ENCODE measurements around the gene CFAP73. TPM values are rescaled to one million over a fixed set of nuclear protein-coding genes. Genes with fewer than 3 reads are reported as not detected.

Gene CFAP73
- total and polyA plus RNA-seq, 2 donors from 2014 or later = 0.52 to 2.4 TPM

DNA sequence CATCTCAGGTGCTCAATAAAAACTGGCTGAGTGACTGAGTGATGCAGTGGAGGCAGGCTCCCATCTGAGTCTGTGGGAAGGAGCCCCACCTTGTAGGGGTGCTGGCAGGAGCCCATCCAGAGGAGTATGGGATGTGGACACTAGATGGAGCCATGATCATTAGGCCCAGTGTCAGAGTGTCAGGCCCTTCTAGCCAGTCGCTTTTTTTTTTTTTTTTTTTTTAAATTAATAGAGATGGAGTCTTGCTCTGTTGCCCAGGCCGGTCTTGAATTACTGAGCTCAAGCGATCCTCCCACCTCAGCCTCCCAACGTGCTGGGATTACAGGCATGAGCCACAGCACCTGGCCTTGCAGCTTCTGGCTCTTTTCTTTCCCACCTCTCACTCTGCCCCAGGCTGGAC, 47.5 kb downstream of the CFAP73 start:
- FAIRE-seq (no peak), DNase-seq (peak; percentile 70 to 86 (median 75))
- Histone ChIP-seq H3K9ac (ENCODE audit: low read length in 3 of 3) (no peak overlapping the region), H3K36me3 (ENCODE audit: control insufficient read depth in 2 of 3, insufficient read depth in 3 of 3, low read length in 3 of 3) (peaks cover 0 to 2% (median 0%) of the 10 kb centered on the region in 3 donors), H3K4me3 (ENCODE audit: low read length in 3 of 3) (no peak overlapping the region), H3K27me3 (ENCODE audit: control insufficient read depth, insufficient read depth, low read length) (no peaks in the 10 kb centered on the region), H3K9me3 (ENCODE audit: control insufficient read depth in 2 of 3, insufficient read depth in 1 of 3, low read length in 3 of 3) (no peaks in the 10 kb centered on the region), H3K4me1 (ENCODE audit: control insufficient read depth in 2 of 3, insufficient read depth in 2 of 3, low read depth in 1 of 3, low read length in 3 of 3) (peaks cover 0 to 6% (median 3%) of the 10 kb centered on the region in 3 donors), H3K27ac (ENCODE audit: low read depth in 2 of 2, low read length in 2 of 2) (no peak overlapping the region)
- TF ChIP-seq, protein P1, sequence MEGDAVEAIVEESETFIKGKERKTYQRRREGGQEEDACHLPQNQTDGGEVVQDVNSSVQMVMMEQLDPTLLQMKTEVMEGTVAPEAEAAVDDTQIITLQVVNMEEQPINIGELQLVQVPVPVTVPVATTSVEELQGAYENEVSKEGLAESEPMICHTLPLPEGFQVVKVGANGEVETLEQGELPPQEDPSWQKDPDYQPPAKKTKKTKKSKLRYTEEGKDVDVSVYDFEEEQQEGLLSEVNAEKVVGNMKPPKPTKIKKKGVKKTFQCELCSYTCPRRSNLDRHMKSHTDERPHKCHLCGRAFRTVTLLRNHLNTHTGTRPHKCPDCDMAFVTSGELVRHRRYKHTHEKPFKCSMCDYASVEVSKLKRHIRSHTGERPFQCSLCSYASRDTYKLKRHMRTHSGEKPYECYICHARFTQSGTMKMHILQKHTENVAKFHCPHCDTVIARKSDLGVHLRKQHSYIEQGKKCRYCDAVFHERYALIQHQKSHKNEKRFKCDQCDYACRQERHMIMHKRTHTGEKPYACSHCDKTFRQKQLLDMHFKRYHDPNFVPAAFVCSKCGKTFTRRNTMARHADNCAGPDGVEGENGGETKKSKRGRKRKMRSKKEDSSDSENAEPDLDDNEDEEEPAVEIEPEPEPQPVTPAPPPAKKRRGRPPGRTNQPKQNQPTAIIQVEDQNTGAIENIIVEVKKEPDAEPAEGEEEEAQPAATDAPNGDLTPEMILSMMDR (IDR thresholded peaks at IDR 0.05; ENCODE audit: borderline replicate concordance, extremely low read depth, insufficient read depth) = peak; percentile 81
- intact Hi-C loops (cut with DNase I) = no loop called here

DNA sequence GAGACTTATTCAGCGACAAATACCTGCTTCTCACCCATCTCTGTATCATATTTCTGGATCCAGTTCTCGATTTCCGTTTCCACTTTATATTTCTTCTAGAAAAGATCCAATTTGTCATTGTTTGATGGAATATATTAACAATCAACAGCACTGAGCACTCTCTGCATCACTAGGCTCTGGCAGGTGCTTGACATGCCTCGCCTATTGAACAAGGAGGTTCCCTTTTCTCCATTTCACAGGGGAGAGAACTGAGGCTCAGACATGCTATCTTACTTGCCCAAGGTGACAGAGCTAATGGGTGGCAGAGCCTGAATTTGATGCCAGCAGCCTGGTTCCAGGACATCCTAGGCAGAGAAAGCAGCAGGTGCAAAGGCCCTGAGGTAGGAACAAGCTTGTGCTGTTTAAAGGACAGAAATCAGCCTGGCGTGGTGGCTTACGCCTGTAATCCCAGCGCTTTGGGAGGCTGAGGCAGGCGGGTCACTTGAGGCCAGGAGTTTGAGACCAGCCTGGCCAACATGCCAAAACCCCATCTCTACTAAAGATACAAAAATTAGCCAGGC, 48.1 kb downstream of the CFAP73 start:
- FAIRE-seq (no peak), DNase-seq (peak in 1 of 5 donors; percentile 18)
- Histone ChIP-seq H3K9ac (ENCODE audit: low read length in 3 of 3) (no peak overlapping the region), H3K4me1 (ENCODE audit: control insufficient read depth in 2 of 3, insufficient read depth in 2 of 3, low read depth in 1 of 3, low read length in 3 of 3) (peaks cover 0 to 6% (median 3%) of the 10 kb centered on the region in 3 donors), H3K9me3 (ENCODE audit: control insufficient read depth in 2 of 3, insufficient read depth in 1 of 3, low read length in 3 of 3) (no peaks in the 10 kb centered on the region), H3K27ac (ENCODE audit: low read depth in 2 of 2, low read length in 2 of 2) (no peak overlapping the region), H3K27me3 (ENCODE audit: control insufficient read depth, insufficient read depth, low read length) (no peaks in the 10 kb centered on the region), H3K4me3 (ENCODE audit: low read length in 3 of 3) (no peak overlapping the region), H3K36me3 (ENCODE audit: control insufficient read depth in 2 of 3, insufficient read depth in 3 of 3, low read length in 3 of 3) (no peaks in the 10 kb centered on the region)
- TF ChIP-seq, protein P1 (IDR thresholded peaks at IDR 0.05; ENCODE audit: borderline replicate concordance, extremely low read depth, insufficient read depth) = no peak
- intact Hi-C loops (cut with DNase I) = no loop called here

DNA sequence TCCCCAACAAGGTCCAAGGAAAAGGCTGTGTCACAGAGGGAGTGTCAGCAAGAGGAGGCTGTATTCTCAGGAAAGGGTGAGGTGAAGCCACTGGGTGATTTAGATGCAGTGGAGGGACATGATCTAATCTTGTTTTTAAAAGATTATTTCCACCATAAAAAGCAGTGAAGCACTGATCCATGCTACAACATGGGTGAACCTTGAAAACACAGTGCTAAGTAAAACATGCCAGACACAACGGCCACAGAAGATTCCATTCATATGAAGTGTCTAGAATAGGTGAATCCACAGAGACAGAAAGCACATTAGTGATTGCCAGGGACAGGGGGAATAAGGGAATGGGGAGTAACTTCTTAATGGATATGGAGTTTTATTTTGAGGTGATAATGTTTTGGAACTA, 48.8 kb downstream of the CFAP73 start:
- Histone ChIP-seq H3K9ac (ENCODE audit: low read length in 3 of 3) (no peak overlapping the region), H3K4me1 (ENCODE audit: control insufficient read depth in 2 of 3, insufficient read depth in 2 of 3, low read depth in 1 of 3, low read length in 3 of 3) (peaks cover 0 to 6% (median 3%) of the 10 kb centered on the region in 3 donors), H3K4me3 (ENCODE audit: low read length in 3 of 3) (no peak overlapping the region), H3K36me3 (ENCODE audit: control insufficient read depth in 2 of 3, insufficient read depth in 3 of 3, low read length in 3 of 3) (no peaks in the 10 kb centered on the region), H3K27ac (ENCODE audit: low read depth in 2 of 2, low read length in 2 of 2) (no peak overlapping the region), H3K27me3 (ENCODE audit: control insufficient read depth, insufficient read depth, low read length) (no peaks in the 10 kb centered on the region), H3K9me3 (ENCODE audit: control insufficient read depth in 2 of 3, insufficient read depth in 1 of 3, low read length in 3 of 3) (no peaks in the 10 kb centered on the region)
- TF ChIP-seq, protein P1 (IDR thresholded peaks at IDR 0.05; ENCODE audit: borderline replicate concordance, extremely low read depth, insufficient read depth) = no peak
- intact Hi-C loops (cut with DNase I) = no loop called here
- DNase-seq = peak in 1 of 5 donors; percentile 44
- no peak for FAIRE-seq
